ENCODE results near the gene PGC.
"Not testable (repeated sequence)": the region's sequence is repeated elsewhere in the genome, so short reads cannot be mapped to it uniquely, and the experiment has no call there.

The PGC gene

GRCh38 chr6:41774841-41775240 is 27.6 kb upstream of the PGC start:
- no peak for DNase-seq

DNA sequence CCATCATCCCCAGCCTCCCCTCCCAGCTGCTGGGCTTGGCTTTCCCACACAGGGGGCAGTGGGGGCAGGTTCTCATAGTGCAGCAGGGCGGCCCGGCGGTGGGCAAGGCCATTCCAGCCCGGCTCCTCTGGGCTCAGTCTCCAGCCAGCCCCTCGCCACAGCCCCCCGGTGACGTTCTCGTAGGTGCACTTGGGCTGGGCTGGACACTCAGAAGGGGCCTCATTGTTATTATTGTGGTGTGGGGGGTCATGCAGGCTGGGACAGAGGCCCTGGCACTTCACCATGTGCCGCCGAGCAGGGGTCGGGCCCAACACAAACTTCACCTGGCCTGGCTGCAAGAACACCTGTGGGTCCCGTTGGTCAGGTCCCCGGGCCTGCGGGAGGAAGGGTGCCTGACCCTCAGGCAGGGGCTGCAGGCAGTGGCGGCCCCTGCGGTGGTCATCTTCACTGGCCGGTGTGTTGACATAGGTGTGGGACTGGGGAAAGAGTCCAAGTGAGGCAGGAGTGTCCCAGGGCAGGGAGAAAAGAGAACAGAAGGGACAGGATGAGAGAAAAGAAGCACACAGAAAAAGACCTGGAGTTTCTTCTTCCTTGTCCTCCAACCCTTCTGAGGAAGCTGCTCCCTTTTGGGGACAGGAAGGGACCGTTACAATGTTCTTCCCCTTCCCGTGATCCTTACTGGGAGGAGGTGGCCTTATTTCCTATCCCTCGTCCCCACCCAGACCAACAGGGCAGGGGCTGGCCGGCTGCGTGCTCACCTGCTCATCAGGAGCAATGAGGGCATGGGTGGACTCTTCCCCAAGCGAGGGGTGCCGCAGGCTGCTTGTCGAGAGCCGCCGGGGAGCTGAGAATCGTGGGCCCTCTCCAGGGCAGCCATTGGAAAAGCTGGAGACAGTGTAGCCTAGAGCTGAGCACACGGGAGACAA is 24.1 kb upstream of the PGC start:
- DNase-seq: no peak

DNA sequence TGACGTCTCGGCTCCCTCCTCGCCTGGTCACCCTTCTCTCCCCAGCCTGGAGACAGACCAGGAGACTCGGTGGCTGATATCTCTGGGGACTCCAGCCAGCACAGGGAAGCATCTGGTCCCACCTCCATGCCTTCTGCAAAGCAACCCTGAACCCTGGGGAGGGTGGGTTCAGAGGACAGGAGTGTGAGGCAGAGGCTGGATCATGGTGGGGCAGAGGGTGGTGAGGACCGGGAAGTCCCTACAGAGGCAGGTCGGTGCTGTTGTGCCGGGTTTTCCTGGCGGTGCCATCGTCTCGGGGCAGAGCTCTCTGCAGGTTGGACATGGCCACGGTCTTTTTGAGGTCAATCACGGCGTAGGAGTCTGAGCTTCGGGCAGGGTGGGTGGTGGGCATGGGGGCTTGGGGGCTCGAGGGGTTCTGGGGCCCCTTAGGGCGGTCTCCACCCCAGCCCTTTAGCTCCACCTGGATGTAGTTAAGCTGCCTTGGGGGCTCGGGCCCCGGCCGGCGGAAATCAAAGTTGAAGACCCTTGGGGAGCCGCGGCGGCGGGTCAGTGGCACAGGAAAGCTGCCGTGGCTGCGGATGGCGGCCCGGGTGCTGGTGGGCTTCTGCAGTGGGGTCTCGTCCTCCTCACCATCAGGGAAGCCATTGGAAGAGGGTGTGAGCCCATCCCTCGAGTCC is 23.3 kb upstream of the PGC start:
- DNase-seq: no peak

DNA sequence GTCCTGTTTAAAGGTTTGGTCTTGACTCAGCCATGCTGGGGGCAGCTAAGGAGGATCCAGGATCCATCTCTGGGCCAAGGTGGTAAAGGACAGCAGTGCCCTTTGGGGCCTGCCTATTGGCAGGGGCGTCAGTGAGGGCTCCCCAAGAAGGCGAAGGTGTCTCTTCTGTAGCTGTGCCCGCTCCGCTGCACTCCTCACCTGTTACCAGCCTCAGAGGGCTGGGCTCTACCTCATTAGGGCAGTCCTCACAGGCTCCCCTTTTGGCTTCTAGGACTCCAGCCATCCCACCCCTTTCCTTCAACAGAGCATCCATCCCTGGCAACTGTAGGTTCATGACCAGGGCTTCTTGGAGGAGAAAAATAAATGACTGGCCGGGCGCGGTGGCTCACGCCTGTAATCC is 22.2 kb upstream of the PGC start:
- DNase-seq: no peak

GRCh38 chr6:41768545-41769308 is 21.5 kb upstream of the PGC start:
- DNase-seq: no peak

GRCh38 chr6:41767112-41767833 is 20.1 kb upstream of the PGC start:
- DNase-seq: peak; percentile 64

GRCh38 chr6:41766043-41766664 is 19.0 kb upstream of the PGC start:
- not testable (repeated sequence) for DNase-seq

DNA sequence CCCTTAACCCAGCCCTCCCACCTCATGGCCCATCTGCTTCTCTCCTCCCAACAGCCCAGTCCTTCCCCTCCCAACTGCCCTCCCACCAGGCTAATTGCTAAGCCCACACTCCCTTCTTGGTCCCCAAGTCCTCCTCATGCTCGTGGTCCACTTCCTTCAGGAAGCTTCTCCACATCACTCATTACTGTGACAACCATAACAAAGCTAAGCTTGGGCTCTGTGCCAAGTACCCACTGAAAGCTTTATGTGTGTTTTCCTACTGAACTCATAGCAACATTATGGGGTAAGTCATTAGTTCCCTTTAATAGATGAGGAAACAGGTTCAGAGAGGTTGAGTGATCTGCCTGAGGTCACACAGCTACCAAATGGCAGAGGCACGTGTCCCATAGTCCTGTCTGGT is 16.3 kb upstream of the PGC start:
- DNase-seq: no peak

DNA sequence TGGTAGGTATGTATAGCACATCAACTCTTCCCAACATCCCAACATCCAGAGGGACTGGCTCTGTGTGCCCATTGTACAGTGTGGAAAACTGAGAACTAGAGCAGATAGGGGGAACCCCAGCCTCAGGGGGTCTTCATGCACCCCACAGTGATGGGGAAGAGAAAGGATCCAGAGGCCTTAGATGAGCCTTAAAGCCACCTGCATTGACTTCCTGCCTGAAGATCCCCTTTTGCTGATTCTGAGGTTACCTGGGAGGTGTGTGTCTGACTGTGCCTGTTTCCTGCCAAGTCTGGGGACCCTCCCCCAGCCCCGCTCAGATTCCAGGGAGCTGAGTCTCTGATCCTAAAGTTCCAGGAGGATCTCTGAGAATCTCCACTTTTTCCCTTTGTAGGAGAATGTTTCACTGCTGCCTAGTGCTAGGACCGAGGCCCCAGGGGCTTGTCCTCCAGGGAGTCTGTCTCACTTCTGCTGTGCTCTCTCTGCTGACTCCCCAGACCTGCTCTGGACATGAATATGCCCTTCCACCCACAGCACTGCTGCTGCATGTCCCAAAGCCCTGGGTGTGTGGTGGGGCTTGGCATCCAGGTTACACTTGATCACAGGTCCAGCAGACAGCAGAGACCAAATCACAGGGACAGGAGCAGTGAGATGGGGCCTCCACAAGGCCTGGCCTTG is 12.8 kb upstream of the PGC start:
- no peak for DNase-seq

DNA sequence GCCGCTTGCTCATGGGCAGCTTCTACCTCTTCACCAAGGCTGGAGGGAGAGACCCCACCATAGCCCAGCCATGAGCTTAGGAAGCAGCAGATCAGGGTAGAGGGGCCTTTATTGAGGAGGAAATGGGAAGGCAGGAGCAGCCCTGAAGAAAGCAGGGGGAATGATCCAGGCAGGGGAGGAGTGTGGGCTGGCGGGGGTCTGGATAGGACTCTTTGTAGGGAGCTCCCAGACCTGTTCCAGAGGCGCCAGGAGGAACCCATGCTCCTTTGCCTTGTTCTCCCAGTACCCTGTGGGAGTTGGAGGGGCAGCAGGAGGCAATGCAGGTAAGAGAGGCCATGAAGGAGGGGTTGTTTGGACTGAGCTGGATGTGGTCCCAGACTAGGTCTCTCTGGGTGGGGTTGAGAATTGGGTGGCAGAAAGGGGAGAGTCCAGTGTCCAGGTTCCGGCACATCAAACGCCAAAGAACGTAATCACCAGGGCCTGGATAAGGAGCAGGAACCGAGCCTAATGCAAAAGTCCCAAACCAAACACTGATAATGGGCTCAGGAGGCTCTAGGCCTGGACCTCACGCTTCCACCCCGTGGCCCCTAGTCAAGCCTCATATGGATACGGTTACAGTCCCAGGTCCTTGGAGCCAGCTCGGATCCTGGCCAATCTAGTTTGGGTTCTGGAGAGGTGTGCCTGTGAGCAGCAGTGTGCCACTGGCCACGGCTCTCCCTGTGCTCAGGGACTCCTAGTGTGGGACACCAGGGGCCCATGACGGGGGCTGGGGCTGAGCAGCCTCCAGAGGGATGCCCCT is 12.1 kb upstream of the PGC start:
- no peak for DNase-seq

GRCh38 chr6:41758641-41759035 is 11.4 kb upstream of the PGC start:
- DNase-seq: no peak

DNA sequence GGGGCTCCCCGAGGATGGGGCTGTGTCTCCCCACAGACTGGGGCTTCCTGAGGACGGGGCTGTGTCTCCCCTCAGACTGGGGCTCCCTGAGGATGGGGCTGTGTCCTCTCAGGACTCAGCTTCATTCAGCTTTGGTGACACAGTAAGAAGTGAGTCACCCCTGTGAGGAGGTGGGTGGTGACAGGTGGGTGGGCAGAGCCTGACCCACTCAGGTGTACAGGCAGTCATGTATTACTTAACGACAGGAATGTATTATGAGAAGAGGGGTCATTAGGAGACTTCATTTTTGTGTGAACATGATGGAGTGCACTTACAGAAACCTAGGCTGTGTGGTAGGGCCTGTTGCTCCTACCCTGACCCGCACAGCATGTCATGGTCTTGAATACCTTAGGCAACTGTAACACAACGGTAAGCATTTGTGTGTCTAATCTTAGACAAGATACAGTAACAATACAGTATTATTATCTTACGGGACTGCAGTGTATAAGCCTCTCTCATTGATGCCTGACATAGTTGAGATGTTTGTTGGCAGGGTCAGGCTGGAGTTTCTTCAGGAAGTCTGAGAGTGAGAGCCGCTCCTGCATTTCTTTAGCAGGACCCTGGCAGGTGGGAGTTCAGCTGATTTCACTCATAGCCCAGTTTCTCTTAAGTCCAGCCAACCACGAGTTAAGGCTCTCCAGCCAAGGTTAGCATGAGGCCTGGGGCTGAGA is 10.9 kb upstream of the PGC start:
- DNase-seq: no peak

GRCh38 chr6:41757271-41757670 is 10.1 kb upstream of the PGC start:
- no peak for DNase-seq

DNA sequence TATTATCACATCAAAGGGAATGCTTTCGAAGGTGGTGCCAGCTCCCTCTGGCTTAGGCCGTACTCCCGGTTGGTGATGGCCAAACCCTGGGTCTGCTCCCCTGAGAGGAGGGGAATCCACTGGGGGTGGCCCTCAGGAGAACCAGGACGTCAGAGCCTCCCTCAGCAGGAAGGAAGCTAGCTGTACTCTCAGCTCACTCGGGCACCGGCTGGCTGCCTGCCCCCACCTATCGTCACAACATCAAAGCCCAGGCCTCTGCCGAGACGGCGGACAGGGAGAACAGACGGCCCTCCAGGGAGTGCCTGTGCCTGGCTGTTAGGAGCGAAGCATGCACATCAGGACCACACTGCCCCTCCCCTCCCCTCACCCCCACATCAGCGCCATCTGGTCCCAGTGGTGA is 9.2 kb upstream of the PGC start:
- no peak for DNase-seq

DNA sequence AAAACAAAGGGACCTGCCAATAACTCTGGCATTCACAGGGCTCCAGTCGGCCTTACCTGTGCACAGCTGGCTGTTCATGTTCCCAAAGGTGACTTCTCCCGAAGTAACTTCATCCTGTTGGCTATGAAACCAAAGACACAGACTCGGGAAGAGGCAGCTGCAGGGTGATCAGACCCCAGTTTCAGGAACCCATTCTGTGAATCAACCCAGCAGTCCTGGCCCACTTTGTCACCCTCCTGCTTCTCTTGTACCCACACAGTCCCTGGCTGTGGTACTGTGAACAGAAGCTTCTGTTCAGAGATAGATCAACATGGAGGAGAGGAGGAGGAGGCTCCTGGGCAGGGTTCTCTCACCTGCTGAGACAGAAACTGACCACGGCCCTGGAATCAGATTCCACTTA is 8.7 kb upstream of the PGC start:
- DNase-seq: no peak

DNA sequence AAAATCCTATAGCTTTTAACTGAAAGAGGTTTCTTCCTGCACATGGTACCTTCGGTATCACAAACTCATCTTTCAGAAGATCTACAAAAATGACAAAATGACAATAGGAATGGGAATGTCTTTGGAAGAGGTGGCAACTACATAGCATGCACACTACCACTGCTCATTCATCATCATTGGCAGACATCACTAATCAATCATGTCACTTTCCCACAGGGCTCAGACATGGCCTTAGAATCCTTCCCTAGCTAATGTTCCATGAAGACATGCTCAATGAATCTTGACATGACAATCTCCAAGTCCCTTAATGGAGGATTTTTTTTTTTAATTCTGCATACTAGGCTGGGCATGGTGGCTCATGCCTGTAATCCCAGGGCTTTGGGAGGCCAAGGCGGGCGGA is 3.2 kb upstream of the PGC start:
- DNase-seq: no peak

GRCh38 chr6:41748542-41748941 is 1.3 kb upstream of the PGC start:
- no peak for DNase-seq

GRCh38 chr6:41748102-41748477 is 893 bp upstream of the PGC start:
- DNase-seq: no peak

DNA sequence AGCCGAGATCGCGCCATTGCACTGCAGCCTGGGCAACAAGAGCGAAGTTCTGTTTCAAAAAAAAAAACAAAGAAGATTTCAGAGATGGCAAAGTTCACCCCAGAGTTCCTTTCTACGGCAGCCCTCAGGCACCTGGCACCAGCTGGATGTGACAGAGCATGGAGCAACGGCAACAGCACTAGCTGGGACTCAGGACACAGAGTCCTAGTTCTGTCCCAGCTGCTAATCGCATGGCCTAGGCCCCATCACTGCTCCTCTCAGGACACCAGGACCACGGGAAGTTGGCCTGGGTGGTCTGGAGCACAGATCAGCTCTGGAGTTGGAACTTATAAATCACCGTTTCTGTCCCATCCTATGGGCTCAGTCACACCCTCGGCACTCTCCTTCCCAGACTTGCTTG is 1.1 kb downstream of the PGC start:
- no peak for DNase-seq

- no peak for DNase-seq
Measured at GRCh38 chr6:41744236-41744787, 2.9 kb downstream of the PGC start.
